GM18511 (cell line): ENCODE results near the gene EPB41L3.

Experiments
- ATAC-seq: cut with Tn5 transposase; IDR thresholded peaks from one replicate; pipeline ENCODE4 v1.9.1; 2021; ENCODE audit warnings: mild to moderate bottlenecking, moderate library complexity; ENCODE audit not compliant: unreplicated experiment

The EPB41L3 gene

DNA sequence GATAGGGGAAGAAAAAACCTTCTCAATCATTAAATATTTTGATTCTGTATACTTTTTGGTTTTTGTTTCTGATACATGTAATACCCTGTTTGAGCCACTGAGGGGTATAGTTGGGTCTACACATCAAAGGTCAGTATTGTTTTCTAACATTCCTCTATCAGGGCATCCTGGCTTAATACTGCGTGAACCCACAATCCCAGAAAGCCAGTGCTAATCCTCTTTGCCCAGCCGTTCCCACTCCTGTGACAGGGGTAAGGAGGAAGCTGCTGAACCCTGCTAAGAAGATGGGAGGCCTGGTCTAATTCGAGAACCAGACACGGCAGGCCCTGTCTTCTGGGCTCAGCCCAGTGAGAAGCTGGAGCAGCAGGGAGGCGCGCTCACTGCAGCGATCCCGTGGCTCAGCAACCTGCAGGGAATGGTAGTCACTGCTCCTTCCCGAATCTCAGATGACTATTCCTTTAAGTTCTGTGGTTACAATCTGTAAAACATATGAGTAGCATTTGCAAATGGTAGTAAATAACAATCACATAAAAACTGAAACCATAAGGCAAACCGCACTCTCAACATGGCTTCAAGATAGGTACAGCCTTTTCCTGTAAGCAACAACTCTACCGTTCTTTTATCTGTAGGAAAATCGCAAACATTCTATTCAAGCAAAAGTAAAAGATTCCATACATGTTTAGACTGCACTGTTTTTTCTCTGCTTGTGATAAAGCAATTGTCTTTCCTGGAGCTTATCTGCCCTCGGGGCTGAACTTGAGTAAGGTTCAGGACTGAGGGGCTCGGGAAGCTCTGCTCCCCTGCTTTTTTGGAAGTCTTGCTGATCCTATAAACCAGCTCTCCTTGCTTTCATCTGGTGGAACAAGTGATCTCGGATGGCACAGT is 87.0 kb downstream of the EPB41L3 start:
- peak; percentile 78 for ATAC-seq

DNA sequence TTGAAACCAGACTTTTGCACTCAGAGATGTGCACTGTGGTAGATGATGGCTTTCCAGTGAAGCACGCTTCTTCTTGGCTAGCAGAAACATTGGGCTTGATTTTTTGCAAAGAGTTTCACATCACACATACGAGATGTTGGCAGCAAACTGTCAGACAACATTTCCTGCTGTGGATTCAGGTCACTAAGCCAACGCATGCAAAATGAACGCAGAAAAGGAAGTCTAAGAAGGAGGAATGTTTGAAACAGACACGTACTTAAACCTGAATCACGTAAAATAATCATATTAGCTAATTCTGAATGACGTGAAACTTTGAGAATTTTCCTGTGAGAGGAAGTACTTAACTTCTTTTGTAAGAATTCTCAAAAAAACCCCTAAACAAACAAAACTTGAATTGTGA is 88.1 kb downstream of the EPB41L3 start:
- no peak for ATAC-seq

DNA sequence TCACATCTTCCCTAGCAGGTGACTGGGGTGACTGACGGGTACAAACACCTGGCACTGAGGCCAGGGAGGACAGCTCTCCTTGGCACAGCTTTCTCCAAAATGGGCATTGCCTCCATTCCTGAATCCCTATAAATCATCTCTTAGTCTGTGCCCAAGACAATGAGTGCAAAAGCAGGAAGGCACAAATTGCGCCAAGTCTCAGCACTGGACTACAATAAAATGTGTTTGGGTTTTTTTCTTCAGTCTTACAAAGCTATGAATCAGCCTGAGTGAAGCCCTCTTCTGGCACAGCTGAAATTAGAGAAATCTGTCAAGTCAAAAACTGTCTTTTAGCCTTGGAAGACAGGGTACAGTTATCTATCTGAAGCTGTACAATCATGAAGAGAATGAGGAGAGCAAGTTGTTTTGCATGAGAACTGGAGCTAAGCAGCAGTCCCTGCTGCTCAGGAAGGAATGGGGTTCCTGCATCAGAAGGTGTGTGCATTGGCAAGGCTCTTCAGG is 90.8 kb downstream of the EPB41L3 start:
- no peak for ATAC-seq

DNA sequence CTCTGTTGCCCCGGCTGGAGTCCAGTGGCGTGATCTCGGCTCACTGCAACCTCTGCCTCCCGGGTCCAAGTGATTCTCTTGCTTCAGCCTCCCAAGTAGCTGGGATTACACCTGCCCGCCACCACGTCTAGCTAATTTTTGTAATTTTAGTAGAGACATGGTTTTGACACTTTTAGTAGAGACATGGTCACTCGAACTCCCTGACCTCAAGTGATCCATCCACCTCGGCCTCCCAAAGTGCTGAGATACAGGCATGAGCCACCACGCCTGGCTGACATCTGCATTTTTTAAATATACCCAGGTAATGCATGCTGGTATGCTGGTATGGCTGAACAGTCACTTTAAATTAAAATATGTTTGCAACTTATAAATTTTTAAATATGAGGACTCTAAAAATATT is 91.9 kb downstream of the EPB41L3 start:
- ATAC-seq = no peak

DNA sequence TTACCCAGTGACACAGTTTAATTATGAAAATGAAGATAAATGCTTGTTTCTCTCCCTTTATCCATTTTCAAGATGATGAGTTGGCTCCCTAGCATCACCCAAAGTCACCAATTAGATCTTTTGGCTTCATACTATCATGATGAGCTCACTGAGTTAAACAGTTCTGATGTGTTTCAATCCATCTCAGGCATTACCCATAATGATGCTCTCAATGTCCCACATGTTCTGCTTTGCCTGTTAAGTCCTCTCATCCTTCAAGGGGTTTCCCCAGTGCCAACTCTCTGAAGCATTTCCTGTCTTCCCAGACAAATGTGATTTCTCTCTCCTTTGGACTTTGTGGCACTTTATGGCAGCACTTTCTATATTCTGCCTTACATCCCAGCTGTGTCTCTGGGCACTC is 92.6 kb downstream of the EPB41L3 start:
- no peak for ATAC-seq

DNA sequence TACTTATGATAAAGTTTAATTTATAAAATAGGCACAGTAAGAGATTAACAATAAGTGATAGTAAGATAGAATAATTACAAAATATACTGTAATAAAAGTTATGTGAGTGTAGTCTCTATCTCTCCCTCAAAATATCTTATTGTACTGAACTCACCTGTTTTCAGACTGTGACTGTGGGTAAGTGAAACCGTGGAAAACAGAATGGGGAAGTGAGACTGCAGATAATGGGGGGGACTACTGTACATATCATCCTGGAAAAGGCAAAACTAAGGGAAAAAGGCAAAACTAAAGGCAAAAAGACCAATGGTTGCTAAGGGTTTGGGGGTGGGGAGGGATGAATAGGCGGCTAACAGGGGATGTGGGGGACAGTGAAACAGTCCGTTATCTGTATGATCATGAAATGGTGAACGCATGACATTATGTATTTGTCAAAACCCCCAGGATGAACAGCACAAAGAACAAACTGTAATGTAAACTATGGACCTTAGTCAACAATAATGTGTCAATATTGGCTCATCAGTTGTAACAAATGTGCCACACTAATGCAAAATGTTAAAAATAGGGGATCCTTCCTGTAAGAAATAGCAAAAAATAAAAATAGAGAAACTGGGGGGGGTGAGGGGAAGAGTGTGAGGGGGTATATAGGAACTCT is 93.8 kb downstream of the EPB41L3 start:
- no peak for ATAC-seq

DNA sequence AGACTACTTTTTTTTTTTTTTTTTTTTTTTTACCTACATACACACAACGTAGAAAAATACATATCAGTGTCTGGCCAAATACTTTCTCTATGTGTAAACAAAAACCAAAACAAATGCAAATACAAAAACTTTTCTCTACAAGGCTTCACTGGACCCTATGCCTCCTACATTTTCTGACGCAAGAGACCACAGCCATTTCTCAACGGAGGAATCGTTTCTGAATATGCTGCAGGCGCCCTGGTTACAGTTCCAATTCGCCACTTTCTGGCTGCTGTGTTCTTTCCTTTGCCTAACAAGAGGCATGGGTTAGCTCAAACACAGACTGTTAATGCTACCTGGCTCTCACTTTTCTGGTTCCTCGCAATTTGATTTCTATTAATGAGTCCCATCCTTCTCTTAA is 96.4 kb downstream of the EPB41L3 start:
- no peak for ATAC-seq

GRCh38 chr18:5444847-5445246 is 99.0 kb downstream of the EPB41L3 start:
- ATAC-seq = peak; percentile 59

GRCh38 chr18:5444269-5444668 is 99.5 kb downstream of the EPB41L3 start:
- no peak for ATAC-seq

- no peak for ATAC-seq
Observed at GRCh38 chr18:5439986-5440696, 103.7 kb downstream of the EPB41L3 start.

DNA sequence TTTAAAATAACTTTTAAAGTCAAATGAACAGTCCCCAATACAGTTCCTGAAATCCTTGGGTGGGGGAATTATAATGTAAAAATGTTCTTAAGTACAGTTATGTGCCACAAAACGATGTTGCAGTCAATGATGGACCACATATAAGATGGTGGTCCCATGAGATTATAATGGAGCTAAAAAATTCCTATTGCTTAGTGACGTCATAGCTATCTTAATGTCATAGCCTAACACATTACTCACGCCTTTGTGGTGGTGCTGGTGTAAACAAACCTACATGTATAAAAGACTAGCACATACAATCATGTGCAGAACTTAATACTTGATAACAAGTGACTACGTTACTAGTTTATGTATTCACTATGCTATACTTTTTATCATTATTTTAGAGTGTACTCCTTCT is 109.4 kb downstream of the EPB41L3 start:
- no peak for ATAC-seq

DNA sequence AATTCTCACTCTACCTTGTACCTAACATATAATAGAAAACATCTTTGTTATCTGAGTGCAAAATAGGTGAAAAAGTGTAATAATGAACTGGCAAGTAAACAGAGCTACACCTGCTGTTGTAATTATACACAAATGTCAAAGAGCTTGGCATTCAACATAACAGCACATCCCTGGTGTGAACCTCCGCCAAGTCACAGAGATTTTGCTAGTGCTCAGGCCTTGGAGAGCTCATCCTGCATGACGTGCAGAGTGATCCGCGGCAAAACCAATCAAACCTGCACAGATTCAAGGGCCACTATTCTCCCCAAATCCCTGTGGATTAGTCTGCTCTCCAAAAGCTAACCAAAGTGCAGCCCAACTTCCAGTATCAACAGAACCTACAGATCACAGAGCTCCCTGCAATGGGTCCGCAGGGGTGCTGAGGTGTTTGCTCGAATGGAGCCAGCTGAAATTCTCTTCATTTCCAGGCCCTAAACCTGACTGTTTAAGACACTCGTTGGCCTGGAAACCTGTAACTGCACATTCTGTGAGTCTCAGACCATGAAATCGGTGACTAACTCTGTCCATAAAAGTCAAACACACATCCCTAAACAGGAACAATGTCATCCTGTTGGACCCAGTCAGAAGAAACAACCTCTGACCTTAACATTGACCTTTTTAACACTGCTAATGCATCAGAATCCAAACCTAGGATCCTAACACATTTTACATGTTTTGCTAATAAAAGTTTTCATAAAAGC is 111.8 kb downstream of the EPB41L3 start:
- ATAC-seq = no peak

DNA sequence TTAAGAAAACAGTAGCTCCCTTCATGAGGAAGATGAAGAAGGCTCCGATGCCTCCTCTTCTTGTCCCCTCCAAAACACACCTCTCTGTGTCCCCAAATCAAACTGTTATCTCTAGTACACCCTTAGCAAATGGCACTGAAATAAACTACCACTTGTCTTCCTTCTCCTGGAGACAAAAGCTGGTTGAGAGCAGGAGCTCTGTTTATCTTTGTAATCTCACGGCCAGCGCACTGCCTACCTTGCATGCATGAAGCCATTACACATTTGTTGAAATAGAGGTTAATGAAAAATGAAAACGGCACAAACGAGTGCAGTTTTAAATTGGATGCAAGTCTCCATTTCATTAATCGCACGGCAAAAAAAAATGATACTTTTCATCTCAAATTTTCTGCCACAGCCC is 113.7 kb downstream of the EPB41L3 start:
- ATAC-seq = no peak

- ATAC-seq = no peak
Observed at GRCh38 chr18:5429681-5430080, 114.1 kb downstream of the EPB41L3 start.

GRCh38 chr18:5425721-5426120 is 118.1 kb downstream of the EPB41L3 start:
- no peak for ATAC-seq

DNA sequence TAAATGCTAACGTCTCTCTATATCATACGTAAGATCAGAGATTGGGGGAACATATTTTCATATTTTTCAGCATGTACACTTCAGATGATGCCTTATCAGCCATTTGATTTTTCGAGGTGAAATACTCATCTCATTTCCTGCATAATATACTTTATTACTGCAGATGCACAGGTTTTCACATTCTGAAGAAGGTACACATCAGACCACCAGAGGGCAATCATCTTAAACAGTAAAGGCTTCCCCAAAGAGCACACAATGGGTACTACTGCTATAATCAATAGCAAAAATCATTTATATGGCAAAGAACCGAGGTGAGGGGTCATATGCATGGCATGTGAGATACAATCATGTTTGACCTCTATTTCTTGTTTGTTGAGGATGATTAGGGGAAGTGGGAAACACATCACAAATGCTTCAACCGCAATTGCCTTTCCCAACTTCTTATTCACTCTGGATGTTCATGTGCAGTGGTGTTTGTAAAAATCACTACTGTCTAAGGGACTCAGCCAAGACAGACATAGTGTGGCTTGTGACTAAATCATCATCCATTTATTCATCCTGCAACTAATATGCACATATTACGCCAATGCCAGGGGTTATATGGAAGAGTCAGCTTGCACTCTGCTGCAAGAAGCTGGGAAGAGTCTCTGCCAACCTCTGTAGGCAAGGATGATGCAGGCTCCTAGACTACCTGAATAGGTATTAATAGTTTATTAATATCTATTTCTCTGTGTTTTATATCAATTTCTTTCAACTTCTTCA is 118.7 kb downstream of the EPB41L3 start:
- peak; percentile 68 for ATAC-seq

GRCh38 chr18:5422626-5423025 is 121.2 kb downstream of the EPB41L3 start:
- ATAC-seq = no peak

GRCh38 chr18:5421981-5422380 is 121.8 kb downstream of the EPB41L3 start:
- no peak for ATAC-seq

GRCh38 chr18:5420906-5421305 is 122.9 kb downstream of the EPB41L3 start:
- ATAC-seq = no peak

GRCh38 chr18:5419601-5420000 is 124.2 kb downstream of the EPB41L3 start:
- no peak for ATAC-seq
